ENCODE measurements around the gene ZDHHC8.

Gene ZDHHC8

DNA sequence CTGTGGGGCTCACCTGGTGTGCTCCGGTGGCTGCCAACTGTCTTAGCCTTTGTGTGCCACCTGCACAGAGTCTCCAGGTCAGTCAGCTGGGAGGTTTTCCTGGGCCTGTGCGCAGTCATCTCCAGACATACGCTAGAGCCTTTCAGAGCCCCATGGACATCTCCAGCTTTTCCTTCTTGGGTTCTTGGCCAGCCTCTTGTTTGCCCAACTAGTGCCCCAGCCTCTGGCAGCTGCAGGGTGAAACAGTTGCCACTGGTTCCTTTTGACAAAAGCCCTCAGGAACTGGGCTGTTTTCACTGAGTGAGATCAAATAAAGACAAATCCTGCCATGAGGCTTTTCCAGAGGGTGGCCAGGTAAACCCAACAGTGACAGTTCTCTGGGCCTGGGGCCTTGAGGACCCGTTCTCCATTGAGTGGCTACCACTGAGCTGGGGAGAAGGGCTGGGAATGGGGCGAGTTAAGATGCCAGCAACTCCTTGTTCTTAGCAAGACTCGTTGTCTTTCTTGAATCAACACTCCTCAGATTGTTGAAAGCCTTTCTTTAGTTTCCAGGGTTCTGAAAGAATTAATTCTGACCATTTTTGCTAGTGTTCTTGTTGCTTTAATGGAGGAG is 32.4 kb upstream of the ZDHHC8 start:
- DNase-seq = no peak

DNA sequence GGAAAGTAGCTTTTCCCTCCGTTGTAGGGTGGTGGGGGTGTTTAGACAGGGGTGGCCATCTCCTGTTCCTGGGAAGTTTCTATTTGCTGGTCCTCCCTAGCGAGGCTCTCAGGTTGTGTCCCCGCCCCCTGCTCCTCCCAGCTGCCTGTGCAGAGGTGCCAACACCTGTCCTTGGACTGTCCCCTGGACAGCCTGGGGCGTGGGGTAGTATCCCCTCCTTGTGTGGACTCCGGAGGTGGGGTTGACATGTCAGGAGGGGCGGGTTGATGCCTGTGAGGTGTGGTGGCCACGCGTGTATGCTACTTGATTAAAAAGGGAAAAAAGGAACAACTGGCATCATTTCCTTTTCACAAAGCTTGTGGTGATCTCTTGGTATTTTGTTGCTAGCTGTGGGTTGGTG is 30.0 kb upstream of the ZDHHC8 start:
- DNase-seq = no peak

DNA sequence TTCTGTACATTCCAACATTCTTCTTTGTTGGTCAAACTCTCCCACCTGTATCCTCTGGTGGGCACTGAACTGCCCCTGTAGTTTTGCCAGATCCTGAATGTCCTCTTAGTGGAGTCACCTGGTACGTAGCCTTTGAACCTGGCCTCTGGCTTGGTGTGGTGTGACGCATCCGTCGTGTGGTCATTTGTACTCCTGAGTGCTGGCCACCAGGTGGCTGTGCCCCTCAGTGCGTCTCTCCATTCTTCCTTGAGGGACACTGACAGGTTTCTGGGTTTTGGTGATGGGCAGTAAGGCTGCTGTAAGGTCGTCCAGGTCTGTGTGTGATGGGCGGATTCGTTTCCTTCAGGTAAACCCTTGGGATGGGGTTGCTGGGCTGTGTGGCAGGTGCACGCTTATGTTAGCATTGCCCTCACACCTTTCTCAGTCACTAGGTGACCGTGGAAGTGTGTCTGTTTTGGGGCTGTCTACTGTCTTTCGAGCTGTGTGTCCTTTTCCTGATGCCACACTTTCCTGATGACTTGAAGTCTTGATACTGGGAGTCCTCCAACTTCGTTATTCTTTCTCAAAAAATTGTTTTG is 29.3 kb upstream of the ZDHHC8 start:
- DNase-seq = no peak

DNA sequence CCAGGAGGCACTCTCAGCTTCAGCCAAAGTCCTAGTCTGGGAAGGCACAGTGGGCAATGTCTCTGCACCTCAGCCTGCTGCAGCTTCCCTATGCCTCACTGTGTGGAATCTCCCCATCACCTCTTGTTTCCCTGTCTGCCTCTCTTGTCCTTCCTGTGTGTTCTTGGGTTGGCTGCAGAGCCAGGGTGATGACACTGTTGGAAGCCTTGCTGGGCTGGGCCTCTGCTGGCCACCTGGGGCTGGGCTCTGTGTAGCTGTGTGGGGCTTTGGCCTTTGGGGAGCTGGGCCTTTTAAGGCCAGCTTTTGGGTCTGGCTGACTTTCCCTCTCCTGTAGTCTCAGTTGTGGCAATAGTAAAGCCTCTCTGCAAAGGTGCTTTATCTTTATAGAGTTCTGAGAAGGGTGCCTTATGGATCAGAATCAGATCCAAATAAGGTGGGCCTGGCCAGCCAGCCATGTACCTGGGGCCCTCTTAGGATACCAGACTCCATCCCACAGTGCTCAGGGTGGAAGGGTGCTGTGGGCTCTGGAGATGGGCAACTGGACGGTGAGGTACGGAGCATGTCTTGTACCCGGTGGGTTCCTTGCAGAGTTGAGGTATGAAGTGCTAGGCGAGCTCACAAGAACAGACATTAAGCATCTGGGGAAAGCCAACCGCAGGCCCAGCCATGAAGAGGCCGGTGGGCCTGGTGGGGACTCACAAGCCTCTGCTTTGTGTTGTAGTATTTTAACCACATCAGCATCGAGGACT is 26.0 kb upstream of the ZDHHC8 start:
- no peak for DNase-seq

DNA sequence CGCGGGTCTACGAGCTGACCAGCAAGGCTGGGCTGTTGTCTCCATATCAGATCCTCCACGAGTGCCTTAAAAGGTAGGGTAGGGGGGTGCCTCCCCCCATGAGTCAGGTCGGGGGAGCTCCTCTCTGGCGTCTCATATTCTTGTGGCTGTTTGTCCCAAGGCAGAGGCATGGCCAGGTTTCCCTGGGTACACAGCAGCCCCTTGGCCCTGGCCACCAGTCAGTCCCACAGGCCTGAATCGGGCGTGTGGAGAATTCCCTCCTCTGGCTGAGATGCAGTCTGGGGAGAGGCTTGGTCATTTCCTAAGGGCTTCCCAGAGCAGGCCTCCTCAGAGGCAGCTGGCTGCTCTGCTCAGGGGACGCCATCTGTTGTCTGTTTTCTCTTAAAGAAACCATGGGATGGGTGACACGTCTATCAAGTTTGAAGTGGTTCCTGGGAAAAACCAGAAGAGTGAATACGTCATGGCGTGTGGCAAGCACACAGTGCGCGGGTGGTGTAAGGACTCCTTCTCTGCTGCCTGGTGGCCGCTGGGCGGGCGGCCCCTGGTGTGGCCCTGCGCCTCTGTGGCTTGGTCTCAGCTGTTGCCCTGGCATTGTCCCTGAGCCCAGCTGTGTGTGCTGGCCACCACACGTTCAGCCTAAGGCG is 25.3 kb upstream of the ZDHHC8 start:
- DNase-seq = no peak

DNA sequence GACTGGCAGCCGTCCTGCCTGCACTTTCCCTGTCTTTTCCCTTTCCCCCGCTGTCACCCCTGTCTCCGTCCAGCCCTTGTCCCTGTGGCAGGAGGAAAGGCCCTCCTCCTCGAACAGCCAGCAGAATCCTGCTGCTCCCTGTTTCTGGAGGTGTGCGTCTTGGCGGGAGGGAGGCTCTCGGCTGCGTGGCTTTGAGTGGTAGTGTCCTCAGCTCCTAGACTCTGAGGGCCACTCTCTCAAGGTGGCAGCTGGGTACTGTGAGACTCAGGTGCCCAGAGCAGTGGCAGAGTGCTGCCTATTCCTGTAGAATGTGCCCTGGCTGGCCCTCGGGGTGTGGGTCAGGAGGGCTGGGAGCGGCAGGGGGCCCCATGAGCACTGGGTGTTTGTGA is 24.8 kb upstream of the ZDHHC8 start:
- no peak for DNase-seq

DNA sequence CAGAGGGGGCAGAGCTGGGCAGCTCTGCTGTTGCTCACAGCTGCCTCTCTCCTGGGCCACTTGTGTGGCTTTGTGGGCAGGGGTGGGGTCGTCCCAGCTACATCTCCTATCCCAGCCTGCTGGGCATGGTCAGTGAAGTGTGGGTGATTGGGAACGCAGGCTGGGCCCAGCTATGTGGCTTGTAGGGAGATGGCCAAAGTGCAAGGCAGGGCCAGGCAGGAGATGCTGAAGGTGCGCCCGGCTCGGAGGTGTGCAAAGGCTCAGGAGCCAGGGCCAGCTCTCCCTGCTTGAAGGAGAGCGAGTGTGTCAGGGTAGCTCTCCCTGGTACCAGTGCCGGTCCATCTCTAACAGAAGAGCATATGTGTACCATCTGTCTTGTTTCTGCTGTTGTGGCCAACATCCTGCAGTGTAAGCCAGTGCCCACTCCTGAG is 24.1 kb upstream of the ZDHHC8 start:
- no peak for DNase-seq

DNA sequence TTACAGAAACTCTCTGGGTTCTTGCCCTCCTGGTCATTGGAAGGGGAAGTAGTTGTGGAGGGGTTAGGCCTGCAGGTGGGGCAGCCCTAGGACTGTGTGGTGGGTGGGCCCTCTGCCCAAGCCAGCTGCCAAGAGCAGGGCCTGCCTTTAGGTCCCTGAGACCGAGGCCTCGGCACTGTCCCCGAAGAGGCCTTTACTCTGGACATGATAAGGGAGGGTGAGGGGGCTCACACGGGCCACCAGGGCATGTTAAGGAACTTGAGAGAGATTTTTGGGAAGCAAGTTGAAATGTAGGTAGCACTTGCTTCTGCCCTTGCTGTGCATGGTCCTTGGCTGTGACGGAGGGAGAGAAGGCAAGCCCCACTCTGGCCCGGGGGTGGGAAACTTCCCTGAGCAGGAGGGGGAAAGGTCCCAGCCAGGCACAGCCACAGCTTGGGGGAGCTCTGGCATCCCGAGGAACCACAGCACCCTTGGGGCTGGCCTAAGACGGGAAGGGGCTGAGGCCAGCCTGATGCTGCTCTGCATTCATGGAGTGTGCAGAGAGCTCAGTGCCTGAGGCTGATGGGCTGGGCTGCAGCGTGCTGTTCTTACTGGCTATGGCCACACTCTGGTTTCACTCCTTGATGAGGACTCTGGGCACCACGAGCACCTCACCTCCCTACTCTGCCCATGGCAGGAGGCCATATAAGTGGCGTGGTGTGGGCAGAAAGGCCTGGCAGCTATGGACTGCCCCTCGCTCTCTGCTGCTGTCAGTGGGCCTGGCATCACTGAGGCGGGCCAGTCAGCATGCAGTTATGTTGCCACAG is 23.4 kb upstream of the ZDHHC8 start:
- no peak for DNase-seq

DNA sequence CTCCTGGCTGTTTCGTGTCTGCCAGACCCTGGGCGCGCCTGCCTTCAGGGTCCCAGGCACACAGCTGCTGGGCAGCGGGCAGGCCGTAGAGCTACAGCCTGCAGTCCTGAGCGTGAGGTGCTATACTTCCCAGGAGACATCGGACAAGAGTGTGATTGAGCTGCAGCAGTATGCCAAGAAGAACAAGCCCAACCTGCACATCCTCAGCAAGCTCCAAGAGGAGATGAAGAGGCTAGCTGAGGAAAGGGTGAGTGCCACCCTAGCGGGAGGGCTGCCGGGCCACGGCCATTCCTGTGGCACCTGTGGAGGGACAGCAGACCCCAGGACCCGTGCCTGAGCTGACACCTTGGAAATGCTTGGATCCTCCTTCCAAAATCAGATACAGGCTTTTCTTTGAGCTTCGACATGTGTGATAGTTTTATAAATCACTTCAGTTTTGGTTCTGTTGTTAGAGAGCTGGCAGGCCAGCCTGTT is 22.8 kb upstream of the ZDHHC8 start:
- DNase-seq = no peak

DNA sequence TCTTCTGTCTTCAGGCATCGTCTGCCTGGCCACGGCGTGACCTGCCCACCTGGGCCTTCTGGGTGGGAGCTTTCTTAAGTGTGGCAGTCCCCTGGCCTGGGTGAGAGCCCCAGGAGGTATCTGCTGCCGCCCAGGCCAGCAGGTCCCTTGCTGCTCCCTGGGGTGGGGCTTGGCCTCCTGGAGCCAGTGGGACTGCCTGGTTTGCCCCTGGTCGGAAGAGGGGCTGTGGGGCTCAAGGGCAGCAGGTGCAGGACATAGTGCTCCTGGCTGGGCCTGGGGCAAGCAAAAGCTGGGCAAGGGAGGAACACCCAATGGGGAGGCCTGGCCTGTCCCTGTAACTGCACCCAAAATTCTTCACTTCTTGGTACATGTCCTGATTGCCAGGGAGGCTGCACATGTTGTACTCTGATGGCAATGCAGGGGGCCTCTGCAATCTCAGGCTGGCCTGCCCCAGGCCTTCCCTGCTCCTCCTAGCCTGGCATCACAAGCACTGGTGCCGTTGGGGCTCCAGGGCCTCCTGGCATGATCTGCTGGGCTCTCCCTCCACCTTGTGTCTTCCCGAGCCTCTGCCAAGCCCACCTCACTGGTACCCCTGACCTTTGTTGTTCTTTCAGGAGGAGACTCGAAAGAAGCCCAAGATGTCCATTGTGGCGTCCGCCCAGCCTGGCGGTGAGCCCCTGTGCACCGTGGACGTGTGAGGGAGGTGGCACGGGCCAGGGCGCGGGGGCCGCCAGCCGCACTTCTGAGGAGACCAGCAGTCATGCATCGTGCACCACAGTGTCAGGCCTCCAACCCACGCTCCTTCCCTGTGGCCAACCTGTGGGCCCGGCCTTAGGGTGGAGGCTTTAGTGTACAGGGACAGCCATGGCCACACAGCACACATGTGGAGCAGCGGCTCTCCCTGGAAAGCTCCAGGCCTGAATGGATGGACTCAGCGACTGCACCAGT is 21.9 kb upstream of the ZDHHC8 start:
- no peak for DNase-seq

DNA sequence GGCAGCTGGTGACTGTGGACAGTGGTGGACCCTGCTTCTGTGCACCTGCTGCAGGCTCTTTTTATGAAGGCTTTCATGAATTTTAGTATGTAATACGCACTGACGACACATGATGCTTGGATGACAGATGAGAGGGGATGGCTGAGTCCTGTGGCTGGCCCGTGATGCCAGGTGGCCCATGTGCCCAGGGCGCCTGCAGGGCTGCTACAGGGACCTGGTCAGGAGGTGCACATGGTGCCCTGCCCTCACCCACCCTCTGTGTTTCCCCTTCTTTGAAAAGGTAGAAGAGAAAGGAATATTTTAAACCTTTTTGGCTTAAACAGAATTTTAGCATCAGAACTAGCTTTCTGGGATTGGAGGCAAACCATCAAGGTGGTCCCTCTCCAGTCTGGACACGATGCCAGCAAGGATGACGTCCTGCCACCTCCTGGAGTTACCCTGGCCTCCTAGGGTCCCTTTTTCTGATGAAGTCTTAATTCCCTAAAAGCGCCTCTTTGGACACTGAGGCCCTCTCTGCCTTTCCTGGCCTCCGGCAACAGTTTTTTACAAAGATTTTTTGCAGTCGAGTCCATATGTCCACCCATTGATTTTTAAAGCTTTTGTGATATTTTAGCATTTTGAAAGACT is 21.1 kb upstream of the ZDHHC8 start:
- no peak for DNase-seq

DNA sequence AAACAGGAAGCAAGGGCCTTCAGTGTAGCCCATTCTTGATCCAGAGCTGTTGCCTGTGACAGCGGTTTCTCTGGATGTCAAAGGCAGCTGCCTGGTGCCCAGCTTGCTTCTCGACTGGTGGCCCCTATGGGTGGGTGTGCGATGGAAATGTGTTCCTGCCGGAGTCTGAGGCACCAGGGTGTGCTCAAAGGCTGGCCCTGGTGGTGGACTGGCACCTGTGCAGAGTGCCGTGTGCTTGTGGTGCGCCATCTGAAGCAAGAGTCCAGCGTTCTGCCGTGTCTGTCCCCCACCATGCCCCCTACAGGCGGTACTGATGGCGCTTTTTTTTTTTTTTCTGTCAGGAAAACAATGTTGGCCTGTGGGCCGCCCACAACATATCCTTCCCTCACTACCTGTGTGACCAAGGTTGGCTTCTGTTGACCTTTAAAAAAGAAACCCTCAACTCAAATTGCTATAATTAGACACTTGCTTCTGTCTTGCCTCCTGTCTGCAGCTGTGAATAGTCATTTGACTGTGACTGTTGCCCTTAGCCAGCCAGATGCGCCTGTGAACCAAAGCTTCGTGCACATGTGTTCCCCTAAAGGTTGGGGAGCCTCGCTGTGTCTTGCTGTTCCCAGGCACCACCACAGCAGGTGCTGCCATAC is 20.4 kb upstream of the ZDHHC8 start:
- peak; percentile 53 for DNase-seq

DNA sequence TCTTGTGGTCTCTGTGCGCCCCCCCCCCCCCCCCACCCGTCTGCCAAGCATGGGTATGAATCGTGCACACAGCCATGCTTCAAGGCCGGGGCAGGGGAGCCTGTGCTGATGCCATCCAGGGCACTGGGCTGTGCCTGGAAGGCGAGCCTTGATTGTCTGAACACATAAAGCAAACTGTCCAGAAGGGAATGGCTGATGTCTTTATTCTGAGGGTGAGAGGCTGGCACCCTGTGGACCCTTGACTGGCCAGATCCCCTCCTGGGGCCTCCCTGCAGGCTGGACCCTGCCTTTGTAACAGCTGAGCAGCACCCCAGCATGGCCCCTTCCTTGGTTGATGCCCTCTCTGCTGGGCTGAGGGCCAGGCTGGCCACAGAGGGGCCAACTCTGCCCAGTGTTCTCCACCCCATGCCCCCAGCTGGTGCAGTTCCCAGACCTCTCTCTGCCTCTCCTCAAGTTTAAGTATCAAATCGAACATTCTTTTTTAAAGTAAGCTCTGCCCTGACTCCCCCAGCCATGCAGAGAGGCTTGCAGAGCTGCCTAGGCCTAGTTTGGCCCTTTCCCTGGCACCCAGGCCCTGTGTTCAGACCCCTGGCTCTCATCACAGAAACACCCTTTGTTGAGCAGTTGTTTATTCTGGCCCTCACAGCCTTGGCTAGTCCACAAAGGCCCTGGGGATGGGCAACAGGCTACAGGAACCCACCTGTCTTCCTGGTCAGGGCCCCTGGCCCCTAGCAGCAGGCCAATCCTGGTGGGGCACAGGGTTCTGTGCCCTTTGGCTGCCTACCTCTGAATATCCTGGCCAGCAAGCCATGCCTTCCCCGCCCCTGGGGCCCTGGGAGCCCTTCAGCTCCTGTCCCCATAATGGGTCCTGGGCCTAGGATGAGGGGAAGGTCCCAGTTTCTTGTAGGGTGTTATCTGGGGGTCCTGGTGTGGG is 19.6 kb upstream of the ZDHHC8 start:
- no peak for DNase-seq

DNA sequence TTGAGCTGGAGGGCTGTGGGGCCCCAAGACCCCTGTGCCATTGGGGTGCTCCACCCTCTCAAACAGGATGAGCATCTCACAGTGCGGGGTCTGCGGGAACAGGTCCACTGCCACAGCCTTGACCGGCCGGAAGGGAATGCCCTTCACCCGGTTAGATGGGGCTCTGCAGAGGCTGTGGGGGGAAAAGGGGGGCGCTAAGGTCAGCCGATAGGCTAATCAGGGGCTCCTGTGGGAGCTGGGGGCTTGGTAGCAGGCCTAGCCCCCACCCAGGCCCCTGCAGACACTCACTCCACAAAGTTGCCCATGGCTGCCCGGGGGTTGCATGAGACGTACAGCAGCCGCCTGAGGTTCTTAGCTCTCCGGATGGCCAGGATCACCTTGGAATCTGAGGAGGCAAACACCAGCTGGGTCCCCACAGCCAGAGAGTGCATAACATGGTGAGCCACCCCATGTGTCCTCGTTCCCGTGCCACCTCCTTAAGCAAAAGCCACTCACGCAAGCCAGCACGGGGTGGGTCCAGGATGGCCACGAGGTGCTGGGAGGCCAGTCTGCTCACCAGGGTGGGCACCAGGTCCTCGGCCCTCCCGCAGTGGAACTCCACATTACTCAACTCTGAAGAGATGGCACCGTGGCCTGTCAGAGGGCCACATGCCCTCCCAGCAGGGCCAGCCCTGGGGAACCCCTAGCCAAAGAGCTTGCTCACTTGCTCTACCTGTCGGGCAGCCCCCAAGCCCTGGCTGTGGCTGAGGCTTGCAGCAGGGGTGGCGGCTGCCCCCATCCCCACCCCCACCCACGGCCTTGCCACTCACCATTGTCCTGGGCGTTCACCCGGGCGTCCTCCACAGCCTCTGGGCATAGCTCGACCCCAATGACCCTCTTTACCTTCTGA is 18.7 kb upstream of the ZDHHC8 start:
- DNase-seq = no peak

DNA sequence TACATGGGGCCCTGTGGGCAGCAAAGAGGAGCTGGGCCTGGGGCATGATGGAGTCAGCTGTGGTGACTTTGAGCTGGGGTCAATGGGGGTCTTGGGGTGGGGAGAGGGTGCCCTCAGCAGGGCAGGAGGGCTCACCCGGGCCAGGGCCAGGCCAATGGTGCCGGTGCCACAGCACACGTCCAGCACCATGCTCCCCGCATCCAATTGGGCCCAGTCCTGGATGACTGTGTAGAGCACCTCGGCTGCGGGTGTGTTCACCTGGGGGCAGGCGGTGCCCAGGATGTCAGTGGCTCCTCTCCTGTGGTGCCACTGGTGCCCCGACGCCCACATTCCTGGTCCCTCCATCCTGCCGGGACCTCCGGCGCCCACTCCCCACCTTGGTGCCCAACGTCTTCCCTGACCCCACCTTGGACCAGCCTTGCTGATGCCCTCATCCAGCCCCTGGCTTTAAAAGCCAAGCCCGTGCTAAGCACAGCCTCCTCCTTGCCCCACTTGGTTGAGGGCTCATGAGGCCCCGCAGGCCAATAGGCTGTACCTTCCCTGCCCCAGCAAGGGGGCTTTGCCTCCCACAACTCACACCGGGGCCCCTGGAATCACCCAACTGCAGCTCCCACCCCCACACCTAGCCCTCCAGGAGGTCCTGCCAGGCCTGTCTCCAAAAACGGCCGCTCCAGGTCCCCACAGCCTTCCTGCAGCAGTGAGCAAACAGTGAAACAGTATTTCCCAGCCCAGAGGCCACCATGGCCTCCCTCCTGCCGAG is 17.9 kb upstream of the ZDHHC8 start:
- no peak for DNase-seq

DNA sequence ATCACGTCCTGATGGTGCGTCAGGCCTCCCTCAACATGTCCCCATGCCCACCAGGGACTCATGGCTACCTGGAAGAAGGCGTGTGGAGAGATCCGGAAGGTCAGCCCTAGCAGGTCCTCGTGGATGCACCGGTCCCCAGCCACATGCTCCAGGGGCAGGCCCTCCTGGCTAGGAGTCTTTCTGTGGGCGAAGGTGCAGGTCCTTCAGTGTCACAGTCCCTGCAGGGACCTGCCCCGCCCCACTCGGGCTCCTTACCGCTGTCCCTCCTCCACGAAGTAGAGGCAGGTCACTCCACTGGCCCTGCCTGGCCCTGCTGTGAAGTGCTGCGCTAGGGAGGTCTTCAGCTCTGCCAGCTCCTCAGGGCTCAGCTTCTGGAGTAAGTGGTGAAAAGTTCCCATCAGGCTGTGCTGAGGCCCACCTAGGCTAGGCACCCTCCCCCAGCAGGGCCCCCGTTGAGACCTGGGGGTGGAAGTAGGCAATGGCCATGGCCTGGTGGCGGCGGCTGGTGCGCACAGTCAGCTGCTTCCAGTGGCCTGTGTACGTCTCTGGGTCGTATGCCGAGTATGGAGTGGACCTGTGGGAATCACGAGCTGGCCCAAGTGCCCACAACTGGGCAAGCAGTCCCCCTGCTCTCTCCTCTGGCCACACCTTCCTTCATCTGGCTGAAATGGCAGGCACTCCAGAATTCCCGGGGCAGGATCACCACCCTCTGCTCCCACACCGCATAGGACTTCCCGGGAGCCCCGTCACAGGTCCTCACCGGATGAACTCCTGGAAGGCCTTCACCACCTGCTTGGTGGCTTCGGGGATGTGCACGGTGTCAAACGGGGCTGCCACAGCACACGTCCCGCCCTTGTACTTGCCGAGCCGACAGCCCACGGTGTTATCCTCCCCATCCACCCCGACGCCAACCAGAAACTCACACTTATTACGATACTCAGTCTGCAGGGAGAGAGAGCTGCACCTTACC is 16.8 kb upstream of the ZDHHC8 start:
- DNase-seq = no peak

All from COR-L47 (cell line).